ENCODE data around the gene CST3.
"Not testable (repeated sequence)": the region's sequence is repeated elsewhere in the genome, so short reads cannot be mapped to it uniquely, and the experiment has no call there.

The CST3 gene

GRCh38 chr20:23625236-23625964 is 12.4 kb downstream of the CST3 start:
- DNase-seq = no peak

DNA sequence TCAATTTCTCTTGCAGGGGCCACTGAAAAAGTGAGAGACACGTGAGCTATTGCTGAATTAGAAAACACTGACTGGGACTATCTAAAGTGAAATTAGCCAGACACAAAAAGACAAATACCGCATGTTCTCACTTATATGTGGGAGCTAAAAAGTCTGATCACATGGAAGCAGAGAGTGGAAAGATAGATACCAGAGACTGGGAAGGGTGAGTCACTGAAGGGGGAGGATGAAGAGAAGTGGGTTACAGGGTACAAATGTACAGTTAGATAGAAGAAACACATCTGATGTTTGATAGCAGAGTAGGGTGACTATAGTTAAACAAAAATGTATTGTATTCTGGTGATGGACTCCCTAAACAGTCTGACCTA is 13.4 kb downstream of the CST3 start:
- no peak for DNase-seq

DNA sequence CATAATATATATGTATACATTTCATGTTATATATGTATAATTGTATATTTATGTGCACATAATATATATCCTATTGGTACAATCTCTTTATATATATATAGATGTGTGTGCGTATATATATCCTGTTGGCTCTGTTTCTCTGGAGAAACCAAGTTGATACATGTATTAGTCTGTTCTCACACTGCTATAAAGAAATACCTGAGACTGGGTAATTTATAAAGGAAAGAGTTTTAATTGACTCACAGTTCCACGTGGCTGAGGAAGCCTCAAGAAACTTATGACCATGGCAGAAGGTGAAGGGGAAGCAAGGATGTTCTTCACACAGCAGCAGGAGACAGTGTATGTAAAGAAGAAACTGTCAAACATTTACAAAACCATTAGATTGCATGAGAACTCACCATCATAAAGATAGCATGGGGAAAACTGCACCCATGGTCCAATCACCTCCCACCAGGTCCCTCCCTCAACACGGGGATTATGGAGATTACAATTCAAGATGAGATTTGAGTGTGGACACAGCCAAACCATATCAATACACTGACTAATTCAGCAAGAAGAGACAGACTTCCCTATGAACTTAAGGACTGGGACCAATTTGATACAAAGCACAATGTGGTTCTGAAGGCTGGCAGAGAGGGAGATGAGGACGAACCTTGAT is 14.0 kb downstream of the CST3 start:
- no peak for DNase-seq

DNA sequence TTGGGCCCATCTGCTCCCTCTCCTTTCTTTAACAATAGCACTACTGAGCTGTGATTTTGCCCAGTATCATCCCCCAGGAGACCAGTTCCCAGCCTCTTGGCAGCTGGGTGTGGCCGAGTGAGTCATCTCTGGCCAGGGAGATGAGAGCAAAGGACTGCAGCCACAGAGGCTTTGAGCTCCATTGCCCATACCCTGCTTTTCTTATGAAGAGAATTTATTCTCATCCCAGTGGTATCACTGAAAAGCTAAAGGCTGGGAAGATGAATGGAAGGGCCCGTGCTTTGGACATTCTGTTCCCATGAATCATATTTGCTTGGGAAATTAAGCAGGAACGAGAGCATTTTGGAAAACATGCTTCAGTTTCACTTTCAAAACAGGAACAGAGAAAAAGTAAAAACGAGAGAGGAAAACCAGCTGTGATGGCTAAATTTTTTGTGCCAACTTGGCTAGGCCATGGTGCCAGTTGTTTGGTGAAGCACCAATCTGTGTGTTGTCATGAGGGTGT is 14.9 kb downstream of the CST3 start:
- no peak for DNase-seq

DNA sequence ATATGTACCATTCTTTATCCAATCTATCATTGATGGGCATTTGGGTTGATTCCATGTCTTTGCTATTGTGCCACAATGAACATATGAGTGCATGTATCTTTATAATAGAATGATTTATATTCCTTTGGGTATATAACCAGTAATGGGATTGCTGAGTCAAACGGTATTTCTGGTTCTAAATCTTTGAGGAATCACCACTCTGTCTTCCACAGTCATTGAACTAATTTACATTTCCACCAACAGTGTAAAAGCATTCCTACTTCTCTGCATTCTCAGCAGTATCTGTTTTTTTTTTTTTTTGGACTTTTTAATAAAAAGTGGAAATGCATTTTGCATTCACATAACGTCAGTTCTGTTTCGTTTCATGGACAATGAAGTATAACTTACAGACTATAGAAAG is 15.4 kb downstream of the CST3 start:
- not testable (repeated sequence) for DNase-seq

- DNase-seq = not testable (repeated sequence)
Observed at GRCh38 chr20:23620670-23621386, 16.9 kb downstream of the CST3 start.

DNA sequence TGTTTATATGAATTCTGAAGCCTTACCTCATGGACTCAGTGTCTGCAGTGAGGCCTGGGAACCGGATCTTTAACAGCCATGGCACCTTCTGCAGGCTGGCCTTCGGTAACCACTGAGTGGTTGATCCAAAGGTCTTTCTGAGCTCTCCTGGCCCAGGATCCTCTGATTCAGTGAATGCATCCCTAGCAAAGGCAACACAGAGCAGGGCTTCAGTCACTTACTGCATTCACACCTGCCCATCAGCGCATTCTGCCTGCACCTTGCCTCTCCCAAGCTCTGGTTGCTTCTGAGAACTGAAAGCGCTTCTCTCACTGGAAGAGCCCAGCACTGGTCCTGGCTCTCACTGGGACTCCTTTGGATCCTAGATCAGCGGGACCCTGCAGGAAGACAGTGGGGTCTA is 23.6 kb downstream of the CST3 start:
- no peak for DNase-seq

DNA sequence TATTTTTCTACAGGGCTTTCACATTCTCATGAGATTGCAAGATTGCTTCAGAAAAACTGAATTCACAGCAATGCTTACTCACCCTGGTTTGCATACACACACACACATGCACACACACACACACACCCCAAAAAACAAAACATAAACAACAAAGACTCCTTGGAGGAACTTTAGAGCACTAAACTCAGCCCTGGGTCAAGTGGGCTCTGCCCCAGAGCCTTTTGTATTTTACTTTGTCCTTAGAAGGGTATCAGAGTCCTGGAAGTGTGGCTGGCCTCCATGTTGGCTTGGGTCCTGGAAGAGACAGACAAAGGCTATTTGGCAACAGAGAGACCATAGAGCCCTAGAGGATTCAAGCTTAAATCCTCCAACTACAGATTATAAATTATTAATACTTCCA is 24.1 kb downstream of the CST3 start:
- DNase-seq = no peak

DNA sequence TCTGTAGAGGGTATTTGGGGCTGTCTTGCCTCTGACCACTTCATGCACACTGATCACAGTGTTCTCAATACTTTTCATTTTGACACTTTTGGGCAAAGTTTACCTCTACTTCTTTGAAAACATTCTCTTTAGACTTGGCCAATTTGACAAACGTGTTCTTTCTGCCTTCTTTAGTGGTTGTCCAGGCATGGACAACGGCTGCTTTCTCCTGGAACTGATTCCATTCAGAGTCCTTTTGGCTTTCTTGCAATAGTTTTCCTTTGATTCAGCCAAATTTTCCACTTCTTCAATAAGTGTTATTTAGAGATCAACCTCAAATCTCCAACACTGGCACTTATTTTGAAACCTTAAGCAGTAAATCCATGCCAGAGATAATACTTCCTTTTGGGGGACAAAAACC is 25.4 kb downstream of the CST3 start:
- DNase-seq = no peak

- DNase-seq = no peak
Observed at GRCh38 chr20:23609486-23610109, 28.2 kb downstream of the CST3 start.

GRCh38 chr20:23608251-23608846 is 29.4 kb downstream of the CST3 start:
- DNase-seq = no peak

- no peak for DNase-seq
Observed at GRCh38 chr20:23607497-23608245, 30.1 kb downstream of the CST3 start.

- DNase-seq = peak; percentile 80
Observed at GRCh38 chr20:23606652-23607049, 31.1 kb downstream of the CST3 start.

DNA sequence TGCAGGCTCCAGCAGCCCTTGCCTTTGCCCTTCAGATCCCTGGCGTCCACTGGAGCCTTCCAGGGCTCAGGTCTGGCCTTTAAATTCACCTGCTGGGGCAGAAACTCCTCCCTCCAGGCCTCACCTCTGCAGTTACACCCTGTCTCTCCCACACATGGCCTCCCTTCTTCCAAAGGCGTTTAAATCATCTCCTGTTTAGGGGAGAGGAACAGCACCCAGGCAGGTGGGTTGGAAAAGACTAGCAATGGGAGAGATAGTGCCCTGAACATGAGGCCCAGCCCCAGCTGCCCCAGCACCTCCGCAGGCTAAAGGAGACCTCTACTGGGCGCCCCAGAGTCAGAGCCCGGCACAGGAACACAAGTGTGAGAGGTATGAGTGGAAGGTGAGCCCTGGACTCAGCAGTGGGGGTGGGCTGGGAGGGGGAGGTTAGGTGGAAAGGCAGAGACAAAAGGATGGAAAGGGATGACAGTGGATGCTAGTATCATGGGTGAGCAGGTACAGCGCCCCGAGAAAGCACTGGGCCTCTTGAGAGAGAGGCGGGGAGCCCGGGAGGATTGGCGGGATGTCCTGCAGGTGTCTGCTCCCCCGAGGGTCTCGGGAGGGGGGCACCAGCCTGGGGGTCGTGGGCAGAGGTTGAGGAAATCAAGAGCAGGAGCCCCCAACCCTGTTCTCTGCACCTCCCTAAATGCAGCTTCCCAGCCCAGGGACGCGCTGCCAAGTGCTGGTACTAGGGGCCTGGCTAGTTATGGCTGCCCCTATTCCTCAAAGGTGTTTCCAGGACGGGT is 31.7 kb downstream of the CST3 start, which contains the start of gene CST9:
TSS of gene CST9 (minus strand) at position 51 of the 785 bp plus-strand sequence. CDS start 53 bp downstream, outside the sequence.
- no peak for DNase-seq

DNA sequence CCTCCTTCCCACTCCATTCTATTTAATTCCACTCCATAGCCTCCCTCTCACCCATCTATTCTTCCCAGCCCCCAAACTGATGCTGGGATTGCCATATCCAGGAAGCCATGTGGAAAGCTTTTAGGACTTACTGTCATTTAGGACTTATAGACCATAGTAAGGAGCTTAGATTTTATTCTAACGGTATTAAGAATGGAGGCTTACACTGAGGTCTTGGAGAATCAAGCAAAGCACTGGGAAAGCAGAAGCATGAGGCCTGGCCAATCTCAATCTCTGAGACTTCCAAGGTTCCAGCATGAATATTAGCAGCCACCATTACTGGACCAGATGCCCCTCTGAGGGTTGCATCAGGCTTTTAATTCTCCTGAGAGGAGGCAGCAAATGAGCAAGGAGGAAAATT is 33.4 kb downstream of the CST3 start:
- DNase-seq = no peak

DNA sequence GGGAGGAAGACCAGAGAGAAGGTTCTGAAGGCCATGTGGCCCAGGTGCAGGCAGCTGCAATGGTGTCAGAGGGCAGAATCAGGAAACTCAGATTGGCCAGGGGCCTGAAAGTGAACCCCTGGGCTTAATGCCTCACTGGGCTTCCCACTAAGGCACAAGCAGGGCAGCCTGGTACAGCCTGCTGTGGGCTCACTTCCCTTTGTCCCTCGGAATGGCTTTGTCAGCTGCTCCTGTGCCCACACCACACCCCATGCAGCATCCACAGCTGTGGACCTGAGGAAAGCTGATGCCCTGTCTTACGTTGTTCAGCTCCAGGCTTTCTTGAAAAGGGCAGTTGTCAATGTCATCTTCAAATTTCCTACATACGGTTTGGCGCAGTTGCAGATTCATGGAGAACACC is 34.4 kb downstream of the CST3 start:
- no peak for DNase-seq

GRCh38 chr20:23602699-23603098 is 35.1 kb downstream of the CST3 start:
- no peak for DNase-seq

GRCh38 chr20:23602241-23602640 is 35.5 kb downstream of the CST3 start:
- DNase-seq = no peak

GRCh38 chr20:23601715-23602114 is 36.0 kb downstream of the CST3 start:
- no peak for DNase-seq

DNA sequence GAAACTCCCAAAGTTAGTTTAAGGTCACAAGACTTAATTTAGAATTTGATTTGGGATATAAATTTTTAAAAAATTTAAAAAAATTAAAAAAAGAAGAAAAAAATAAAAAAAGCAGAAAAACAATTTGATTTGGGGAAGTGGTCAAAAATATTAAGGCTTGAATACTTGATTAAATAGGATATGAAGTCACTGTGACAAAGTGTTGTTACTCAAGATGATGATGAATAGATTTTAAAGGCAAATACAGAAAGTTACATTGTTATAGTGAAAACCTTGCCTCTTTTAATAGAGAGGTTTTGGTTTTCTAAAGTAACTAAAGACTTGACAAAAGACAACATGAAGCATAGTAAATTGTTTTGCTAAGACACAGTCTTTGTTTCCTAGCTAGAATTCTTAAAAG is 39.3 kb downstream of the CST3 start:
- no peak for DNase-seq

GRCh38 chr20:23596579-23597250 is 41.0 kb downstream of the CST3 start:
- DNase-seq = no peak
